Fibroblast of upper back skin (primary cell): ENCODE data around the gene ZNF548.

Experiments
- DNase-seq: peaks from one replicate; pipeline ENCODE4 v3.0.0-alpha.2; 2013

Gene ZNF548

GRCh38 chr19:57403737-57404563 lies 14.3 kb downstream of the ZNF548 start:
- DNase-seq = no peak

GRCh38 chr19:57406516-57407123 lies 17.0 kb downstream of the ZNF548 start:
- peak; percentile 40 for DNase-seq

GRCh38 chr19:57410877-57411671 lies 21.4 kb downstream of the ZNF548 start, which contains the start of gene ZNF17:
Gene ZNF17, plus strand, starts transcription at chr19:57411161. Its CDS starts 2,455 bp downstream, at chr19:57413616.
- peak; percentile 92 for DNase-seq

- DNase-seq = no peak
Measured at GRCh38 chr19:57419439-57419838, 29.8 kb downstream of the ZNF548 start.

GRCh38 chr19:57421037-57421436 lies 31.4 kb downstream of the ZNF548 start:
- DNase-seq = no peak

- DNase-seq = no peak
Measured at GRCh38 chr19:57434386-57435061, 44.9 kb downstream of the ZNF548 start.

GRCh38 chr19:57435062-57435978 lies 45.7 kb downstream of the ZNF548 start, which contains the start of gene ZNF749:
Gene ZNF749, plus strand, starts transcription at chr19:57435325. Its CDS starts 254 bp downstream, at chr19:57435579.
- peak; percentile 98 for DNase-seq

GRCh38 chr19:57436417-57436816 lies 46.8 kb downstream of the ZNF548 start:
- no peak for DNase-seq

- no peak for DNase-seq
Measured at GRCh38 chr19:57437931-57438330, 48.3 kb downstream of the ZNF548 start.

GRCh38 chr19:57438925-57439324 lies 49.3 kb downstream of the ZNF548 start:
- DNase-seq = no peak

- no peak for DNase-seq
Measured at GRCh38 chr19:57441979-57442752, 52.5 kb downstream of the ZNF548 start.

- no peak for DNase-seq
Measured at GRCh38 chr19:57443121-57443696, 53.6 kb downstream of the ZNF548 start.

- DNase-seq = no peak
Measured at GRCh38 chr19:57452307-57452706, 62.7 kb downstream of the ZNF548 start.
